ENCODE data around the gene NPIPB6. TPM values are rescaled to one million over a fixed set of nuclear protein-coding genes. Genes with fewer than 3 reads are reported as not detected.

Gene NPIPB6
- total RNA-seq, 1 donor from 2014 or later, result 2.0 TPM

DNA sequence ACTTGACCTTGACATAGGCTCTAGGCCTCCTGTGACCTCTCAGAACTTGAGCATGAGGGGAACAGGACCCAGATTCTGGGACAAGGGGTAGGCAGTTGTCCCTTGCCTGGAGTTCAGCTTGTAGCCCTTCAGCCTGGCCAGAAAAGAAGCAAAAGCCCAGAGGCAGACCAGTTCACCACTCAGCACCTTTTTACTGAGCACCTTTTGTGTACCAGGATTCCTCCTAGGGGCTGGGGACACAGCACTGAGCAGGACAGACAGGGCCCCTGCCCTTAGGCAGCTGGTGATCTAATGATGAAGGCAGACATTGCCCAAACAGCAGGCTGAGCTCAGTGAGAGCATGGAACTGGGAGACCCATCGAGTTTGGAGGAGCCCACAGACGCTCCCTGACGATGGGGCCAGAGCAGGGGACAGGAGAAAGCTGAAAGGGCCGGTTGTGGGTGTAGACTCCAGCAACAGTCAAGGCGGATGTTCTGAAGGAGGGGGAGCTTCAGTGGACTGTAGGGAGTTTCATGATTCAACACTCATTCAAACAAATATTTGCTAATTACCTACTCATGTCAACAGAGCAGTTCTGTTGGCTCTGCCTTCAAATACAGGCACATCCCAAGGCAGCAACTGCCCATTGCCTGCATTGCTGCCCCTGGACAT is 38.9 kb downstream of the NPIPB6 start:
- intact Hi-C loops (cut with micrococcal nuclease), result no loop called here

GRCh38 chr16:28321700-28322411 is 41.5 kb downstream of the NPIPB6 start:
- intact Hi-C loops (cut with micrococcal nuclease), result no loop called here

DNA sequence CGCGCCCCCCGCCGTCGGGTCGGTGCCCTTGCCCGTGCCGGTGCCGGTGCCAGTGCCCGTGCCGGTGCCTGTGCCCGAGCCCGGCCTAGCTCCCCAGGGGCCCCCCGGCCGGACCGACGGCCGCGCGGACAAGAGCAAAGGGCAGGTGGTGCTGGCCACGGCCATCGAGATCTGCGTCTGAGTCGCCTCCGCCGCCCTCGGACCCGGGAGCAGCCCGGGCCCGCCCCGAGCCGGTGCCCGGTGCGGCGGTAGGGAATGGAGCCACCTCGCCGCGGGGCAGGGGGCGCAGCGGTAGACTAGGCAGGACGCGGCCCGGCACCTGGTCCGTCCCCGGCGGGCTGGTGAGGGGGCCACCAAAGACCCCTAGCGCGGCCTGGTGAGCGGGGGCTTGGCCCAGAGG is 42.6 kb downstream of the NPIPB6 start:
- intact Hi-C loops (cut with micrococcal nuclease), result no loop called here

DNA sequence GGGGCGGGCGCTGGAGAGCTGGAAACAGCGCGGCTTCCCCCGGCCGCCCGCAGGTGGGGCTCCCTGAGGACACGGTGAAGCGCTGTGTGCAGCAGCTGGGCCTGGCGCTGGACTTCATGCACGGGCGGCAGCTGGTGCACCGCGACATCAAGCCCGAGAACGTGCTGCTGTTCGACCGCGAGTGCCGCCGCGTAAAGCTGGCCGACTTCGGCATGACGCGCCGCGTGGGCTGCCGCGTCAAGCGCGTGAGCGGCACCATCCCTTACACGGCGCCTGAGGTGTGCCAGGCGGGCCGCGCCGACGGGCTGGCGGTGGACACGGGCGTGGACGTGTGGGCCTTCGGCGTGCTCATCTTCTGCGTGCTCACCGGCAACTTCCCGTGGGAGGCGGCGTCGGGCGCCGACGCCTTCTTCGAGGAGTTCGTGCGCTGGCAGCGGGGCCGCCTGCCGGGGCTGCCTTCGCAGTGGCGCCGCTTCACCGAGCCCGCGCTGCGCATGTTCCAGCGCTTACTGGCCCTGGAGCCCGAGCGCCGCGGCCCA is 43.2 kb downstream of the NPIPB6 start:
- intact Hi-C loops (cut with micrococcal nuclease), result no loop called here

DNA sequence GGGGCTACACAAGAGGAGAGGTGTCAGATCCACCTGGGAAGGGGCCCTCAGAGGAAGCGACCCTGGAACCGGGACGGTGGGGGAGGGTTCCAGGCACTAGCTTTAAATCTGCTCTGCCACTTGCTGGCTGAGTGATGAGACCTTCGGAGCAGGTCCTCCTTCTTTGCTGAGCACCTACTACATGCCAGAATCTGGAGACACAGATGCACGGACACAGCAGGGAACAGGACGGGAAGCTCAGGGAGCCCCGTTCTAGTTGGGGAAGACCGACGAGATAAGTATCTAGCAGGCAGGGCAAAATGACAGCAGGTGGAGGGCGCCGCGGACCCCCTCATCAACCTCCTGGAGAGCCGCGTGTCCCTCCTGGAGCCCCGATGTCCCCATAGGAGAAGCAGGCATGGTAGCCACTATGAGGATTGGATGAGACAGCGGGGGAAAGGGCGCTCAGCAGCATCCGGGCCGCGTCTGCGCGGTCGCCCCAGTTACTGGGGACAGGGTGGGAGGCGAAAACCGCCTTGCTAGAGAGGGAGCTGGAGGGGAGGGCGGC is 43.8 kb downstream of the NPIPB6 start:
- intact Hi-C loops (cut with micrococcal nuclease), result no loop called here

DNA sequence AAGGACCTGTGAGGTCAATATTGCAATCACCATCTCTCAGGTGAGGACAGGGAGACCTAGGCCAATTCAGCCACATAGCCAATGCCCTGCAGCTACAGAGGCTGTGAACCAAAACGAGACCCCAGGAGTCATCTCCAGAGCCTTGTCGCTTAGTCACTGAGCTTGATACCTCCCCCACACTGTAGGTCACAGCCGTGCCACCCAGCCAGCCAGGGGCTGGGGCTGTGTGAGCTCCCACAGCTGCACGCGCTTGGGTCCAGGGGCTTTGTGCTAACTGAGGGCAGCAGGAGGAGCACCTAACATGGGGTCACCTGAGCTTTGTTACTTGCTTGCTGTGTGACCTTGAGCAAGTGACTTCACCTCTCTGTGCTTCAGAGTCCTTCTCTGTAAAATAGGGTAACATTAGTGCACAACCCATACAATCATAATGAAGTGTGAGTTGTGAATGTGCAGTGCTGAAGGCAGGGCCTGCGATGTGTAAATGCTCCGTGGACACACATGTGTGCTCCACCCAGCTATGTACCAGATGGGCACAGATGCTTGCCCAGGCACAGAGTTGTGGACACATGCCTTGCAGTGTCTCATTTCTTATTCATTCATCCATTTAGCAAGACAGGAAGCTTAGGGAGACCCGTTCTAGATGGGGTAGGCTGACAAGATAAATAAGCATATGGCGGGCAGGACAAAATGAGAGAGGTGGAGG is 45.1 kb downstream of the NPIPB6 start:
- intact Hi-C loops (cut with micrococcal nuclease), result no loop called here

- intact Hi-C loops (cut with micrococcal nuclease), result loop anchor here (1.0 kb wide), 1 partner anchor 40 kb away; no protein-coding TSS in a partner anchor
These were observed 46.0 kb downstream of the NPIPB6 start for GRCh38 chr16:28317040-28317880.

DNA sequence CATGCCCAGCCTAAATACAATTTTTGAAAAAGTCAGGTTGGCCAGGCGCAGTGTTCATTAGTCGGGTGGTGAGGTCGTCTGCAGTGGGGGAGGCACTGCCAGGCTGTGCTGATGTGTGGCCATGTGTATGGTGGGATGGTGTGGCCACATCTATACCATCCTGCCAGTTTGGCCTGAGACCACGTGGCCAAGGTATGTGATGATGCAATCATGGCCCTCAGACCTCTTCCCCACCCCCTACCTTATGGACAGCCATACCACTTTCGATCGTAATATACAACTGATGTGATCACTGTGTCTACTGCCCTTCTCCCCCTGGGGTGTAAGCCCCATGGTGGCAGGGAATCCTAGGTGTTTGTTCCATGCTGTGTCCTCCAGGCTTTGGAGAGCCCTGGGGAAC is 47.3 kb downstream of the NPIPB6 start:
- intact Hi-C loops (cut with micrococcal nuclease), result no loop called here

GRCh38 chr16:28313587-28313986 is 49.7 kb downstream of the NPIPB6 start:
- intact Hi-C loops (cut with micrococcal nuclease), result no loop called here

DNA sequence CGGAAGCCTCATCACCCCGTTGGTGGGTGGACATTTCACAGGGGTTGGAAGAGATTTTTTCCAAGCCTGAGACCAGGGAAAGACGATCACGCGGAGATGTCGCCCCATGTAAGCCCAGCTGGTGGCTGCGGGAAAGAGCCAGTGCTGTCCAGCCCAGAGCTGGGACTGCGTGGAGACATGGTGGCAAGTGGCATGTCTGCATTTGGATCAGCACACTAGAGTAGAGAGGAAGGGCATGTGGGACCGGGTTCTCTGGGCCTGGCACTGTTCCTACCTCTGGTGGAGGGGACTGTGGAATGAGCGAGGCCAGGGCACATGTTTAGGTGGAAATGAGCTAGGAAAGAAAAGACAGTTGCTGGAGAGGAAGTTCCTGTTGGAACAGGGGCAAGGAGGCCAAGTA is 51.0 kb downstream of the NPIPB6 start:
- intact Hi-C loops (cut with micrococcal nuclease), result no loop called here

DNA sequence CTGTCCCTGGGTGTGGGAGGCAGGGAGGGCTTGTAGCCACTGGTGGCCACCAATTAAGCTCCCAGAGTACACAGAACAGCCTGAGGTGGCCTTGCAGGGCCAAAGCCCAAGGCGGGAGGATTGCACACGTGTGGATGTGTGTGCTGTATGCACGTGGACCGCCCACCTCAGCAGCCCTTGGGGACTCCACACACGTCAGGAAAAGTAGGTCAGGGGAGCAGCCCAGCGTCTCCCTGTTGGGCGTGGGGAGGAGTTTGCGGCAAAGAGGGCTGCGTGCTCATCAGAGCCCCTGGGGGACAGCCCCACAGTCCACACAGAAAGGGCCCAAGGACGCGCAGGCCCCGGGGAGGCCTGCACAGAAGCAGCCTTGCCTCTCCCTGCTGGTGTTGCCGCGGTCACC is 51.4 kb downstream of the NPIPB6 start:
- intact Hi-C loops (cut with micrococcal nuclease), result no loop called here

DNA sequence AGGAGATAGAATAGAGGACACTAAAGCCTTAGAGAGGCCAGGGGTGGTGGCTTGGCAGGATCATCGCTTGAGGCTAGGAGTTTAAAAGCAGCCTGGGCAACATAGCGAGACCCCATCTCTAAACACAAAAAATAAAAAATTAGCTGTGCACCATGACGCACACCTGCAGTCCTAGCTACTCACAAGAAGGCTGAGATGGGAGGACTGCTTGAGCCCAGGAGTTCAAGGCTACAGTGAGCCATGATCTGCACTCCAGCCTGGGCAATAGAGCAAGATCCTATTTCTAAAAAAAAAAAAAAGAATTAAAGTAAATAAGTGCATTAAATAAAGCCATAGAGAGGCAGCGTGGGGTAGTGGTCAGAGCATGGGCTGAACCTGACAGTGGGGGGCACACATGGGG is 51.9 kb downstream of the NPIPB6 start:
- intact Hi-C loops (cut with micrococcal nuclease), result no loop called here

DNA sequence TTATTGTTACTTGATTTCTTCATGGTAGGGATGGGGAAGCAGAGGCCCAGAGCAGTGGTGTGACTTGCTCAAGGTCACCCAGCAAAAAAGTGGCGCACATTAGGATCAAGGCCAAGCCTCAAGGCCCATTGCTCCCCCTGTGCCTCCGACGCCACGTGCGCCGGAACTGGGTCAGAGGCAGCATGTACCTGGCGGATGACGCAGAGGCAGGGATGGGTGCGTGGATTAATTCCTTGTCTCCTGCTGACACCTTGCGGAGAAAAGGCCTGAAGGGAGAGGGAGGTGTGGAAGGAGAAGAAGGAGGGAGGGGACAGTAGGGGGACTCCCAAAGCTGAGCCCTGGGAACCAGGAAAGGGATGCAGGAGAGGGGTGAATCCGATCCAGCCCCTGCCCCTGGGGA is 52.5 kb downstream of the NPIPB6 start:
- intact Hi-C loops (cut with micrococcal nuclease), result no loop called here

DNA sequence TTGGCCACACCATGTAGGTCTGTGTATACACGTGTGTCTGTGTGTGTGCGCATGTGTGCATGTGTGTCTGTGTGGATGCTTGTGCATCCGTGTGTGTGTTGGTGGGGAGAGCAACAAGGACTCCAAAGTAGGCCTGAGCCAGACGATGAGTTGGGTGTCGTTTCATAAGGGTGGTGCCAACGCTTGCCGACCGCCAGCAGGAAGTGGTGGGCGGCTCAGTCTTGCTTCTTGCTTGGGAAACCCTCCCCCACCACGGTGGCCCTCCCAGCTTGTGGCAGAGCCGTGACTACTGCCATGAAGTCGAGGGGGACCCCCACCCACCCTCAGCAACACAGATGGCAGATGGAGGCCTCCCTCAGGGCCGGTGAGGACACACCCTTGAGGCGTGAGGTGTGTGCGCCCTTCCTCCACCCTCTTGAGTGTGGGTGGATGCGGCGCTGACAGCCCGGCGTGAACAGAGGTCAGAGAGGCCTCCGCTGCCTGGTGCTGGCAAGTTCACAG is 53.4 kb downstream of the NPIPB6 start:
- intact Hi-C loops (cut with micrococcal nuclease), result no loop called here

DNA sequence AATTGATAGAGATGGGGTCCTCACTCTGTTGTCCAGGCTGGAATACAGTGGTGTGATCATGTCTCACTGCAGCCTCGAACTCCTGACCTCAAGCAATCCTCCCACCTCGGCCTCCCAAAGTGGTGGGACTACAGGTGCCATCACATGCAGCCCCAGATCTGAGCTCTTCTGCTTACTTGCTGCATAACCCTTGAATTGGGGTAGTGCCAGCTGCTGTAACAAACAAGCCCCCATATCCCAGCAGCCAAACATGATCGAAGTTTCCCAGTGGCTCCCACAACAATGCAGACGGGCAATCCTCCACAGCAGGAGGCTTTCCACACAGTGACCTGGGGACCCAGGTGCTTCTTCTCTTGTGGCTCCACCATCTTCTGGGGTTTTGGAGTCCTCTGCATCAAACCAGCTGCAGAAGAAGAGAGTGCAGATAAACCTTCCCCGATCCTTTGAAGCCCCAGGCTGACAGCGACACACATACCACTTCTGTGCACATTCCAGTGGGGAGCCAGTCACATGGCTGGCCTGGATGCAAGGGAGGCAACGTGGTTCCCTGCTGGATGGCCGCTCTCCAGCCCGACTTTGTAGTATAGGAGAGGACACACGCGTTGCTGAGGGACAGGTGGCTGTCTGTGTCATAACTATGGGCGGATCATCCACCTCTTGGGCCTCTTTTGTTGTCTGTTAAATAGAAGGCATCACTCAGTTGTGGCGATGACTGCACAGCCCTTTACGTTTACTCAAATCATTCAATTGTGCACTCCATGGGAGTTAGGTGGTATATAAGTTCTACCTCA is 54.3 kb downstream of the NPIPB6 start:
- intact Hi-C loops (cut with micrococcal nuclease), result no loop called here

DNA sequence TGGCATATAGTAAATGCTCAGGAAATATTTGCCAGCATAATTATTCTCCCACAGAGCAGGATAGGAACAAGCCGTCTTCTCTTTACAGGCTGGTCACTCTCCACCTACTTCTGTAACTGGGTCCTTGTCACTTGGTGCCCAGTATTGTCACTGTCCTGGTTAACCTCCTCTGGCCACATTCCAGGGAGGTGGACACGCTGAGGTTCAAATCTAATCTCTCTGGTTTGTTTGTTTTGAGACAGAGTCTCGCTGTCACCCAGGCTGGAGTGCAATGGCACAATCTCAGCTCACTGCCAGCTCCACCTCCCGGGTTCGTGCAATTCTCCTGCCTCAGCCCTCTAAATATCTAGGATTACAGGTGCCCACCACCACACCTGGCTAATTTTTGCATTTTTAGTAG is 55.4 kb downstream of the NPIPB6 start:
- intact Hi-C loops (cut with micrococcal nuclease), result no loop called here

GRCh38 chr16:28304214-28304613 is 59.1 kb downstream of the NPIPB6 start:
- intact Hi-C loops (cut with micrococcal nuclease), result no loop called here

GRCh38 chr16:28303132-28303531 is 60.2 kb downstream of the NPIPB6 start:
- intact Hi-C loops (cut with micrococcal nuclease), result no loop called here

GRCh38 chr16:28301620-28302019 is 61.7 kb downstream of the NPIPB6 start:
- intact Hi-C loops (cut with micrococcal nuclease), result no loop called here

GRCh38 chr16:28301154-28301553 is 62.2 kb downstream of the NPIPB6 start:
- intact Hi-C loops (cut with micrococcal nuclease), result no loop called here

Measured in T-helper 2 cell treated with Interferon-gamma antibody and Interleukin-4, amounts not matched to agents 100 ng/mL and 5 ng/mL, for 36 hours (primary cell).